ENCODE measurements around the gene ARHGAP12. TPM values are rescaled to one million over a fixed set of nuclear protein-coding genes. Genes with fewer than 3 reads are reported as not detected.

Gene ARHGAP12
- total and polyA plus RNA-seq, 2 experiments from 2014 or later: 20.1 to 43.3 TPM

GRCh38 chr10:31912898-31913850, 15.5 kb downstream of the ARHGAP12 start:
- Histone ChIP-seq H3K9me3 (ENCODE audit: low read depth) (no peaks in the 10 kb centered on the region), H3K4me2 (ENCODE audit: unreplicated experiment) (peak overlapping the region; percentile 80), H3K4me3 (peak overlapping the region; percentile 45), H3K4me1 (ENCODE audit: insufficient read depth) (peaks cover 29% of the 10 kb centered on the region), H3F3A (ENCODE audit: insufficient read depth) (peaks cover 16% of the 10 kb centered on the region), H3K27me3 (replicated peaks; ENCODE audit: insufficient read depth) (no peaks in the 10 kb centered on the region), H3K79me2 (ENCODE audit: insufficient read depth) (peaks cover 100% of the 10 kb centered on the region), H2AFZ (0 out of 2 replicates have a peak overlapping the region, but pooled peaks have one; percentile 1), H3K36me3 (ENCODE audit: low read depth) (no peaks in the 10 kb centered on the region), H3K27ac (peak overlapping the region; percentile 31), H4K20me1 (ENCODE audit: insufficient read depth) (peaks cover 4% of the 10 kb centered on the region; the same call in 1 of the 2 replicates), H3K9ac (peak overlapping the region; percentile 34; the same call in 1 of the 2 replicates), H3K9me2 (ENCODE audit: insufficient read depth) (no peaks in the 10 kb centered on the region)
- 16 to 17% methylated on average over 10 of the region's 10 CpGs for WGBS, 2 experiments (ENCODE audit: low coverage in 1 of 2, low lambda C conversion rate in 2 of 2, missing lambda C conversion rate in 2 of 2)
- in situ Hi-C loops (cut with MboI): no loop called here
- no peak for TF ChIP-seq EZH2 (IDR thresholded peaks at IDR 0.05; ENCODE audit: insufficient read depth, poor library complexity, severe bottlenecking)
- TF ChIP-seq EZH2phosphoT487 (IDR thresholded peaks at IDR 0.05; ENCODE audit: insufficient read depth, low read depth): no peak
- DNase-seq: peak; percentile 61

DNA sequence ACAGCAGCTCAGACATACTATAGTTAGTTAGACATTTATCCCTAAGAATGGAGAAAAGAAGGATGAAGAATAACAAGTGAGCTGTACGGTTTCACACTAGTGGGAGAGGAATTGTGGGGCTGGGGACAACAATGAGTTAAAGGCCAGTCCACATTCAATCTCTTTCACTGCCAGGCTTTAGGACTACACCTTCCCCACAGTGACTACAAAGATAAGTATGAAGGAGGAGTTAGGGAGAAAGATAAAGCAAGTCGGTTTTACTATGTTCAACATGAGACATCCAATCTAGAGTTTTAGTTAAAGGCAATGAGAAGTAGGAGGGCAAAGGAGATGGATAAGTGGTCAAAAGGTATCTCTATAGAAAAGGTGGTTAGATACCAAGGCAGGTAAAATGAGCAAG, 16.3 kb downstream of the ARHGAP12 start:
- Histone ChIP-seq H3K4me2 (ENCODE audit: unreplicated experiment) (peak overlapping the region; percentile 80), H3K27me3 (replicated peaks; ENCODE audit: insufficient read depth) (no peaks in the 10 kb centered on the region), H4K20me1 (ENCODE audit: insufficient read depth) (peaks cover 4% of the 10 kb centered on the region; the same call in 1 of the 2 replicates), H3K27ac (peak overlapping the region; percentile 31), H3K79me2 (ENCODE audit: insufficient read depth) (peaks cover 100% of the 10 kb centered on the region), H3F3A (ENCODE audit: insufficient read depth) (peaks cover 16% of the 10 kb centered on the region), H2AFZ (no peak overlapping the region), H3K36me3 (ENCODE audit: low read depth) (no peaks in the 10 kb centered on the region), H3K4me3 (peak overlapping the region; percentile 45), H3K9me2 (ENCODE audit: insufficient read depth) (no peaks in the 10 kb centered on the region), H3K4me1 (ENCODE audit: insufficient read depth) (peaks cover 35% of the 10 kb centered on the region), H3K9me3 (ENCODE audit: low read depth) (no peaks in the 10 kb centered on the region), H3K9ac (peak overlapping the region; percentile 34; the same call in 1 of the 2 replicates)
- TF ChIP-seq EZH2phosphoT487 (IDR thresholded peaks at IDR 0.05; ENCODE audit: insufficient read depth, low read depth) (no peak), EZH2 (IDR thresholded peaks at IDR 0.05; ENCODE audit: insufficient read depth, poor library complexity, severe bottlenecking) (no peak)
- in situ Hi-C loops (cut with MboI): no loop called here
- peak; percentile 59 for DNase-seq
- 22 to 39% methylated on average over 2 of the region's 2 CpGs for WGBS, 2 experiments (ENCODE audit: low coverage in 1 of 2, low lambda C conversion rate in 2 of 2, missing lambda C conversion rate in 2 of 2)

DNA sequence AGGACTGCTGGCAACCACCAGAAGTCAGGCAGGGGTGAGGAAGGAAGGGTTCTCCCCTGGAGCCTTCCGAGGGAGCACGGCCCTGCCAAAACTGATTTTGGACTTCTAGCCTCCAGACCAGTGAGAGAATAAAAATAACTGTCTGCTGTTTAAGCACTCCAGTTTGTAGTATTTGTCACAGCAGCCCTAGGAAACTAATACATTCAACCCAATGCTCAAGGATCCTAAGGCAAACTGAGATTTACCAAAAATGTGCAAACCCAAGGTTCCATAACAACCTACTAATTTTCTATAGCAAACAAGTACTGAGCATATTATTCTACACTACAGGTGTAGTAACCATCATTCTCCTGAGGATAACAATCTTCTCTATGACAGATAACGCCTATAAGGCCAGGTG, 18.6 kb downstream of the ARHGAP12 start:
- Histone ChIP-seq H3K4me2 (ENCODE audit: unreplicated experiment) (no peak overlapping the region), H4K20me1 (ENCODE audit: insufficient read depth) (peaks cover 4% of the 10 kb centered on the region; the same call in 1 of the 2 replicates), H3K9me2 (ENCODE audit: insufficient read depth) (no peaks in the 10 kb centered on the region), H3K4me1 (ENCODE audit: insufficient read depth) (peaks cover 43% of the 10 kb centered on the region), H3K9me3 (ENCODE audit: low read depth) (no peaks in the 10 kb centered on the region), H3K79me2 (ENCODE audit: insufficient read depth) (peaks cover 100% of the 10 kb centered on the region), H3K27me3 (replicated peaks; ENCODE audit: insufficient read depth) (no peaks in the 10 kb centered on the region), H3K9ac (no peak overlapping the region), H3K27ac (no peak overlapping the region), H3K4me3 (no peak overlapping the region), H3K36me3 (ENCODE audit: low read depth) (peaks cover 4% of the 10 kb centered on the region; the same call in 1 of the 2 replicates), H2AFZ (no peak overlapping the region), H3F3A (ENCODE audit: insufficient read depth) (peaks cover 16% of the 10 kb centered on the region)
- no peak for TF ChIP-seq EZH2 (IDR thresholded peaks at IDR 0.05; ENCODE audit: insufficient read depth, poor library complexity, severe bottlenecking)
- no peak for DNase-seq
- WGBS, 2 experiments (ENCODE audit: low coverage in 1 of 2, low lambda C conversion rate in 2 of 2, missing lambda C conversion rate in 2 of 2): 71 to 80% methylated on average over 3 of the region's 3 CpGs
- in situ Hi-C loops (cut with MboI): no loop called here

- Histone ChIP-seq H3K27ac (no peak overlapping the region), H3K4me3 (no peak overlapping the region), H3K27me3 (replicated peaks; ENCODE audit: insufficient read depth) (no peaks in the 10 kb centered on the region), H3K9ac (no peak overlapping the region), H3F3A (ENCODE audit: insufficient read depth) (peaks cover 14% of the 10 kb centered on the region), H3K9me3 (ENCODE audit: low read depth) (no peaks in the 10 kb centered on the region), H4K20me1 (ENCODE audit: insufficient read depth) (peaks cover 4% of the 10 kb centered on the region; the same call in 1 of the 2 replicates), H3K4me2 (ENCODE audit: unreplicated experiment) (no peak overlapping the region), H3K36me3 (ENCODE audit: low read depth) (peaks cover 4% of the 10 kb centered on the region; the same call in 1 of the 2 replicates), H3K4me1 (ENCODE audit: insufficient read depth) (peaks cover 33% of the 10 kb centered on the region), H2AFZ (no peak overlapping the region), H3K79me2 (ENCODE audit: insufficient read depth) (peaks cover 100% of the 10 kb centered on the region), H3K9me2 (ENCODE audit: insufficient read depth) (no peaks in the 10 kb centered on the region)
- WGBS, 2 experiments (ENCODE audit: low coverage in 1 of 2, low lambda C conversion rate in 2 of 2, missing lambda C conversion rate in 2 of 2): 25 to 30% methylated on average over 7 of the region's 7 CpGs
- DNase-seq: peak; percentile 51
- in situ Hi-C loops (cut with MboI): no loop called here
- TF ChIP-seq EZH2 (IDR thresholded peaks at IDR 0.05; ENCODE audit: insufficient read depth, poor library complexity, severe bottlenecking) (no peak), EZH2phosphoT487 (IDR thresholded peaks at IDR 0.05; ENCODE audit: insufficient read depth, low read depth) (no peak)
These were observed 20.5 kb downstream of the ARHGAP12 start for GRCh38 chr10:31908157-31908556.
